B cell (primary cell): Measurements from ENCODE around the gene EPS8L3. TPM values are rescaled to one million over a fixed set of nuclear protein-coding genes. Genes with fewer than 3 reads are reported as not detected.
A peak's percentile ranks its signal among the peaks of the same experiment; 100 is the strongest.
"Not testable (repeated sequence)": the region's sequence is repeated elsewhere in the genome, so short reads cannot be mapped to it uniquely, and the experiment has no call there.

Experiments used
- ATAC-seq: fragments of 200-7000 bp; cut with Tn5 transposase; one replicate; pipeline ENCODE4 v1.10.0; 2021; ENCODE audit warnings: low read depth, mild to moderate bottlenecking, moderate number of reproducible peaks, moderate library complexity
- CTCF ChIA-PET: fragments of 350-600 bp; sonication (Branson Sonifier 250); formaldehyde crosslinking; loops from one replicate; lab custom pipeline; 2021; ENCODE audit warnings: antibody characterized with exemption, inconsistent platforms; lab: Charles Lee
- POLR2A ChIA-PET: fragments of 350-600 bp; sonication (Branson Sonifier 250); formaldehyde crosslinking; loops from one replicate; lab custom pipeline; 2021; ENCODE audit warnings: antibody characterized with exemption; lab: Charles Lee
- DNase-seq: peaks from one replicate; pipeline ENCODE4 v3.0.0; 2013
- H2AFZ ChIP-seq: 2 replicates; pipeline ENCODE4 v1.6.1; 2012; ENCODE audit warnings: mild to moderate bottlenecking, low read depth, low read length; ENCODE audit not compliant: insufficient read depth, poor library complexity, severe bottlenecking
- H3K27ac ChIP-seq, 2 donors: 1 replicate in 1 of 2; 2 replicates in 1 of 2; pipeline ENCODE4 v1.5.1; 2012 to 2013; ENCODE audit warnings: low read length in 2 of 2, mild to moderate bottlenecking in 2 of 2, moderate library complexity in 1 of 2
- H3K27me3 ChIP-seq, 4 experiments: fragments of 200-600 bp in 1 of 4; sonication (generic) in 1 of 4; replicated peaks in 1 of 4; 1 replicate in 2 of 4; 2 replicates in 2 of 4; pipeline versions ENCODE4 v1.6.1 to v1.7.0; 2013 to 2016; ENCODE audit warnings: low read length in 3 of 4, mild to moderate bottlenecking in 2 of 4, mixed read lengths in 1 of 4, moderate library complexity in 1 of 4; ENCODE audit not compliant: insufficient read depth in 4 of 4, control insufficient read depth in 3 of 4; ENCODE audit errors: control extremely low read depth in 1 of 4
- H3K36me3 ChIP-seq, 2 experiments: replicated peaks in 1 of 2; 1 replicate in 1 of 2; 2 replicates in 1 of 2; pipeline versions ENCODE4 v1.6.1 to v1.7.1; 2013; ENCODE audit warnings: low read length in 1 of 2; ENCODE audit not compliant: insufficient read depth in 2 of 2, control insufficient read depth in 1 of 2; ENCODE audit errors: control extremely low read depth in 1 of 2, extremely low read depth in 1 of 2
- H3K4me1 ChIP-seq, 2 donors: fragments of 200-600 bp in 1 of 2; sonication (generic) in 1 of 2; 1 replicate in 1 of 2; 2 replicates in 1 of 2; pipeline versions ENCODE4 v1.5.1 to v1.6.1; 2013 to 2017; ENCODE audit warnings: low read length in 2 of 2; ENCODE audit not compliant: control insufficient read depth in 2 of 2, insufficient read depth in 2 of 2
- H3K4me2 ChIP-seq: replicated peaks from 2 replicates; pipeline ENCODE3; 2012; ENCODE audit warnings: mild to moderate bottlenecking, low read depth, low read length; ENCODE audit not compliant: poor library complexity, severe bottlenecking
- H3K4me3 ChIP-seq, 5 experiments: fragments of 200-600 bp in 1 of 5; sonication (generic) in 1 of 5; 1 replicate in 3 of 5; 2 replicates in 2 of 5; pipeline versions ENCODE4 v1.5.1 to v1.7.0; 2011 to 2016; ENCODE audit warnings: low read length in 4 of 5, mild to moderate bottlenecking in 4 of 5, low read depth in 2 of 5, control low read depth in 1 of 5, moderate library complexity in 1 of 5; ENCODE audit not compliant: insufficient read depth in 1 of 5; ENCODE audit errors: control extremely low read depth in 1 of 5, extremely low read depth in 1 of 5
- H3K79me2 ChIP-seq: fragments of 200-600 bp; sonication (generic); one replicate; pipeline ENCODE4 v1.6.0; 2016; ENCODE audit warnings: low read length; ENCODE audit not compliant: control insufficient read depth, insufficient read depth
- H3K9ac ChIP-seq: fragments of 200-600 bp; sonication (generic); 2 replicates; pipeline ENCODE4 v1.6.1; 2017; ENCODE audit warnings: mild to moderate bottlenecking, low read length, moderate library complexity
- H3K9me3 ChIP-seq, 3 donors: one replicate each; pipeline versions ENCODE4 v1.6.1 to v1.7.1; 2013; ENCODE audit warnings: low read length in 2 of 3; ENCODE audit not compliant: control insufficient read depth in 2 of 3, insufficient read depth in 1 of 3; ENCODE audit errors: control extremely low read depth in 1 of 3
- H4K20me1 ChIP-seq: 2 replicates; pipeline ENCODE4 v1.6.0; 2012; ENCODE audit warnings: mild to moderate bottlenecking, low read length; ENCODE audit not compliant: insufficient read depth, control insufficient read depth, poor library complexity, severe bottlenecking
- H3K27ac Mint-ChIP-seq: one replicate; pipeline ENCODE4 v1.8.0; 2021; ENCODE audit warnings: mixed read lengths
- H3K27me3 Mint-ChIP-seq: one replicate; pipeline ENCODE4 v1.8.0; 2021; ENCODE audit warnings: mixed read lengths
- H3K4me1 Mint-ChIP-seq: one replicate; pipeline ENCODE4 v1.8.0; 2021; ENCODE audit warnings: mixed read lengths
- H3K4me3 Mint-ChIP-seq: one replicate; pipeline ENCODE4 v1.8.0; 2021; ENCODE audit warnings: mixed read lengths
- H3K9me3 Mint-ChIP-seq: one replicate; pipeline ENCODE4 v1.8.0; 2022; ENCODE audit warnings: mixed read lengths; ENCODE audit not compliant: insufficient read depth
- CTCF ChIP-seq: fragments of 200-600 bp; IDR thresholded peaks from one replicate; pipeline ENCODE4 v1.8.0; 2022; ENCODE audit warnings: antibody characterized with exemption, mild to moderate bottlenecking
- EZH2 ChIP-seq: IDR thresholded peaks from 2 replicates; pipeline ENCODE4 v1.6.1; 2012; ENCODE audit warnings: borderline replicate concordance, low read depth, mild to moderate bottlenecking, moderate library complexity, low read length; ENCODE audit not compliant: insufficient read depth, poor library complexity, severe bottlenecking
- WGBS: methylation state at CpG from one replicate; pipeline ENCODE4 v1.1.5; 2013; ENCODE audit warnings: missing lambda C conversion rate; ENCODE audit not compliant: insufficient coverage; 5-methylcytosine and 5-hydroxymethylcytosine counted together
- intact Hi-C: fragments of 100-400 bp; cut with micrococcal nuclease; formaldehyde crosslinking; loops from one replicate; pipeline ENCODE4 v1.10.0; 2022
- polyA plus RNA-seq: library from polyadenylated mRNA; depleted of rRNA; stranded (reverse); fragments of >200 nt; gene quantifications from 2 replicates; pipeline ENCODE4 v1.2.3, GENCODE V29; 2012
- total RNA-seq, 2 donors: library from RNA; stranded (reverse); fragments of 120-200 nt in 1 of 2; gene quantifications; 1 replicate in 1 of 2; 2 replicates in 1 of 2; pipeline versions ENCODE4 v1.2.3 to v1.2.4, GENCODE V29; 2013 to 2022

The EPS8L3 gene
- total and polyA plus RNA-seq, 2 donors (not counting 1 experiment from before 2014, with no cell fraction given) = not detected

GRCh38 chr1:109712321-109712864 is 51.3 kb downstream of the EPS8L3 start:
- Histone ChIP-seq H2AFZ (peak overlapping the region; percentile 68), H3K9me3 (peaks cover 0 to 13% (median 6%) of the 10 kb centered on the region in 3 donors), H3K9ac (peak overlapping the region; percentile 59), H4K20me1 (no peaks in the 10 kb centered on the region), H3K27ac (no peak overlapping the region), H3K79me2 (no peaks in the 10 kb centered on the region), H3K4me1 (peaks cover 0 to 8% of the 10 kb centered on the region in 2 donors), H3K4me2 (peak overlapping the region; percentile 68), H3K4me3 (peak overlapping the region in 3 of 5 experiments; percentile 39 to 61 (median 61)), H3K27me3 (peaks cover 0 to 3% (median 0%) of the 10 kb centered on the region in 4 experiments), H3K36me3 (no peaks in the 10 kb centered on the region)
- Mint-ChIP-seq H3K9me3 (peaks cover 3% of the 10 kb centered on the region), H3K4me3 (peak overlapping the region; percentile 23), H3K4me1 (no peaks in the 10 kb centered on the region), H3K27ac (no peak overlapping the region), H3K27me3 (peaks cover 15% of the 10 kb centered on the region)
- 81% methylated on average over 19 of the region's 22 CpGs for WGBS
- DNase-seq (no peak), ATAC-seq (no peak)
- TF ChIP-seq EZH2 = no peak
- TF ChIP-seq CTCF = no peak
- ChIA-PET CTCF (no interaction called here), POLR2A (no interaction called here)
- intact Hi-C loops = no loop called here

- intact Hi-C loops, H3K36me3 ChIP-seq, ATAC-seq, POLR2A ChIA-PET, H3K4me1 ChIP-seq, H4K20me1 ChIP-seq, H3K27me3 ChIP-seq, CTCF ChIA-PET, H3K27ac ChIP-seq, H3K9me3 Mint-ChIP-seq, H3K4me1 Mint-ChIP-seq, H3K79me2 ChIP-seq, DNase-seq: not testable (repeated sequence)
- WGBS = 59% methylated on average over 27 of the region's 33 CpGs
- H3K27me3 Mint-ChIP-seq = peaks cover 15% of the 10 kb centered on the region
- peak within 1 kb of the TSS; percentile 86 for H3K27ac Mint-ChIP-seq
- peak within 1 kb of the TSS; percentile 68 for H3K4me2 ChIP-seq
- H3K9ac ChIP-seq = peak within 1 kb of the TSS; percentile 59
- H3K4me3 ChIP-seq = peak within 1 kb of the TSS in 3 of 5 experiments; percentile 39 to 61 (median 61)
- peak within 1 kb of the TSS; percentile 68 for H2AFZ ChIP-seq
- peak within 1 kb of the TSS; percentile 87 for H3K4me3 Mint-ChIP-seq
- H3K9me3 ChIP-seq = peaks cover 0 to 13% (median 6%) of the 10 kb centered on the region in 3 donors
Observed at GRCh38 chr1:109711593-109712320, 52.0 kb downstream of the EPS8L3 start, which contains the start of gene GSTM5. Gene GSTM5 (plus strand): TSS chr1:109712251. CDS start chr1:109712313, 62 bp downstream.

- ATAC-seq, H3K9ac ChIP-seq, H3K27ac ChIP-seq, H3K4me1 Mint-ChIP-seq, H2AFZ ChIP-seq, H4K20me1 ChIP-seq, H3K79me2 ChIP-seq, H3K27me3 ChIP-seq, H3K9me3 Mint-ChIP-seq, DNase-seq, POLR2A ChIA-PET, H3K4me3 Mint-ChIP-seq, H3K36me3 ChIP-seq, H3K4me1 ChIP-seq, H3K4me2 ChIP-seq, H3K4me3 ChIP-seq, CTCF ChIA-PET, H3K27ac Mint-ChIP-seq, intact Hi-C loops: not testable (repeated sequence)
- peaks cover 0 to 13% (median 6%) of the 10 kb centered on the region in 3 donors for H3K9me3 ChIP-seq
- H3K27me3 Mint-ChIP-seq = peaks cover 15% of the 10 kb centered on the region
Observed at GRCh38 chr1:109709822-109710221, 53.9 kb downstream of the EPS8L3 start.
